IPS-15b (cell line): ENCODE data around the gene GNPTAB.

Experiments used
- H3K27me3 ChIP-seq: one replicate; pipeline ENCODE4 v1.6.1; 2013; ENCODE audit warnings: low read length; ENCODE audit not compliant: control insufficient read depth, insufficient read depth
- H3K36me3 ChIP-seq: one replicate; pipeline ENCODE4 v1.6.1; 2013; ENCODE audit warnings: low read length; ENCODE audit not compliant: control insufficient read depth, insufficient read depth
- H3K4me1 ChIP-seq: one replicate; pipeline ENCODE4 v1.6.1; 2013; ENCODE audit warnings: mild to moderate bottlenecking, low read length; ENCODE audit not compliant: control insufficient read depth, insufficient read depth
- H3K4me3 ChIP-seq: one replicate; pipeline ENCODE4 v1.5.1; 2013; ENCODE audit warnings: low read depth, low read length
- H3K9ac ChIP-seq: one replicate; pipeline ENCODE4 v1.6.1; 2013; ENCODE audit warnings: low read depth, mild to moderate bottlenecking, low read length
- H3K9me3 ChIP-seq: one replicate; pipeline ENCODE4 v1.6.1; 2013; ENCODE audit warnings: mild to moderate bottlenecking, low read length; ENCODE audit not compliant: control insufficient read depth, insufficient read depth

Gene GNPTAB

DNA sequence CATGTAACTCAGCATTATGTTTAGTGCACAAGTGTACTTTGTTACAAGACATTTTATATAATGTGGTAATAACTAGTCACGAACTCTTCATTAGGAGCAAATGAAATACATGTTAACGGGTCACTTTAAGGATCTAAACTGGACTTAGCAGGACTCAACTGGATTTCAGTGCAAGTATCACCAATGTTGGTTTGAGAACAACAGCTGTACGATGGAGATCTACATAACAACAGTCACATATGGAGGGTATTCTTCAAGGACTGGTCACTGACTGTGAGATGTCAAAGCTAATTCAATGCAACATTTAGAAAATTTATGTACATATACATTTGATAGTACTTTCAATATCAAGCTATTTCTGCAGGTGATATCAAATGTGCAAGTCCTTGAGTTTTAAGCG lies 69.0 kb downstream of the GNPTAB start:
- peaks cover 4% of the 10 kb centered on the region for H3K4me1 ChIP-seq
- H3K9ac ChIP-seq = no peak overlapping the region
- H3K9me3 ChIP-seq = no peaks in the 10 kb centered on the region
- no peak overlapping the region for H3K4me3 ChIP-seq
- H3K36me3 ChIP-seq = peaks cover 8% of the 10 kb centered on the region
- no peaks in the 10 kb centered on the region for H3K27me3 ChIP-seq

GRCh38 chr12:101761350-101761749 lies 69.4 kb downstream of the GNPTAB start:
- Histone ChIP-seq H3K27me3 (no peaks in the 10 kb centered on the region), H3K4me1 (peaks cover 4% of the 10 kb centered on the region), H3K4me3 (no peak overlapping the region), H3K9me3 (no peaks in the 10 kb centered on the region), H3K9ac (no peak overlapping the region), H3K36me3 (peaks cover 8% of the 10 kb centered on the region)

GRCh38 chr12:101759396-101760047 lies 71.2 kb downstream of the GNPTAB start:
- Histone ChIP-seq H3K4me3 (no peak overlapping the region), H3K9me3 (no peaks in the 10 kb centered on the region), H3K36me3 (peaks cover 8% of the 10 kb centered on the region), H3K27me3 (no peaks in the 10 kb centered on the region), H3K9ac (no peak overlapping the region), H3K4me1 (peaks cover 4% of the 10 kb centered on the region)

GRCh38 chr12:101750152-101750551 lies 80.6 kb downstream of the GNPTAB start:
- H3K9ac ChIP-seq = no peak overlapping the region
- no peaks in the 10 kb centered on the region for H3K27me3 ChIP-seq
- no peak overlapping the region for H3K4me3 ChIP-seq
- H3K9me3 ChIP-seq = no peaks in the 10 kb centered on the region
- H3K36me3 ChIP-seq = peaks cover 9% of the 10 kb centered on the region
- H3K4me1 ChIP-seq = peaks cover 6% of the 10 kb centered on the region

GRCh38 chr12:101749657-101750056 lies 81.1 kb downstream of the GNPTAB start:
- Histone ChIP-seq H3K36me3 (peaks cover 9% of the 10 kb centered on the region), H3K4me1 (peaks cover 6% of the 10 kb centered on the region), H3K4me3 (no peak overlapping the region), H3K9me3 (no peaks in the 10 kb centered on the region), H3K9ac (no peak overlapping the region), H3K27me3 (no peaks in the 10 kb centered on the region)

- H3K9me3 ChIP-seq = no peaks in the 10 kb centered on the region
- H3K36me3 ChIP-seq = peaks cover 11% of the 10 kb centered on the region
- peaks cover 6% of the 10 kb centered on the region for H3K4me1 ChIP-seq
- no peak overlapping the region for H3K9ac ChIP-seq
- H3K4me3 ChIP-seq = no peak overlapping the region
- no peaks in the 10 kb centered on the region for H3K27me3 ChIP-seq
Measured at GRCh38 chr12:101748907-101749306, 81.9 kb downstream of the GNPTAB start.

DNA sequence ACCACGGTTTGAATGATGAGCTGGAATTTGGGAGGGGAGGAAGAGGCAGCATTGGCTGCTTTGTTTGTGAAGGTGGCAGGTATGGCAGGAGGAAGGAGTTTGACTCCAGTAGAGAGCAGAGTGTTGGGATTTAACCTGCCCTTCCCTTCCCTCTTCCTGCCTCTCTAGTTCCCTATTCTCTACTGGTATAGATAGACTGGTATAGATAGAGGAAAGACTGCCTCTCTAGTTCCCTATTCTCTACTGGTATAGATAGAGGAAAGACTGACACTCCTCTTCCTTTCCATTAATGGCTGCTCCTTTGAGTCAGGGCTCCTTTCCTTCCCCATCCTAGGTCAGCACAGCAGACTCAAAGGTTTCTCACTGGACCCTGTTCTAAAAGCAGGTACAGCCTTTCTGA lies 83.1 kb downstream of the GNPTAB start:
- Histone ChIP-seq H3K4me1 (peaks cover 6% of the 10 kb centered on the region), H3K27me3 (no peaks in the 10 kb centered on the region), H3K36me3 (peaks cover 9% of the 10 kb centered on the region), H3K9ac (no peak overlapping the region), H3K4me3 (no peak overlapping the region), H3K9me3 (no peaks in the 10 kb centered on the region)

- no peak overlapping the region for H3K4me3 ChIP-seq
- H3K9ac ChIP-seq = no peak overlapping the region
- H3K27me3 ChIP-seq = no peaks in the 10 kb centered on the region
- H3K9me3 ChIP-seq = no peaks in the 10 kb centered on the region
- H3K36me3 ChIP-seq = peaks cover 9% of the 10 kb centered on the region
- peaks cover 6% of the 10 kb centered on the region for H3K4me1 ChIP-seq
Measured at GRCh38 chr12:101746661-101747060, 84.1 kb downstream of the GNPTAB start.

- no peaks in the 10 kb centered on the region for H3K27me3 ChIP-seq
- no peak overlapping the region for H3K4me3 ChIP-seq
- peaks cover 9% of the 10 kb centered on the region for H3K36me3 ChIP-seq
- no peaks in the 10 kb centered on the region for H3K9me3 ChIP-seq
- H3K4me1 ChIP-seq = peaks cover 6% of the 10 kb centered on the region
- no peak overlapping the region for H3K9ac ChIP-seq
Measured at GRCh38 chr12:101746196-101746595, 84.6 kb downstream of the GNPTAB start.

DNA sequence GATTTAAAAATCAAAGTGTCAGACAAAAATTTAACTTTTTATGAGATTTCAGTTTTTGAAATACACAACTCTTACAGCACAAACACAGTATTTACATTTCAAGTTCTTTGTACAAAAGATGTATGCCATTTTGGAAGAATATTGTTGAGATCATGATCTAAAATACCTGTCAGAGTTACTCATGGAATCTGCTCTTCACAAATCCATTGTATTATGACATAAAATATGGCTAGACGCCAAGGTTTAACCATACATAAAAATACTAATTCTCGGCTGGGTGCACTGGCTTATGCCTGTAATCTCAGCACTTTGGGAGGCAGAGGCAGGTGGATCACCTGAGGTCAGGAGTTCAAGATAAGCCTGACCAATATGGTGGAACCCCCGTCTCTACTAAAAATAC lies 85.3 kb downstream of the GNPTAB start:
- no peaks in the 10 kb centered on the region for H3K9me3 ChIP-seq
- no peaks in the 10 kb centered on the region for H3K27me3 ChIP-seq
- peaks cover 9% of the 10 kb centered on the region for H3K36me3 ChIP-seq
- no peak overlapping the region for H3K4me3 ChIP-seq
- peaks cover 6% of the 10 kb centered on the region for H3K4me1 ChIP-seq
- no peak overlapping the region for H3K9ac ChIP-seq

DNA sequence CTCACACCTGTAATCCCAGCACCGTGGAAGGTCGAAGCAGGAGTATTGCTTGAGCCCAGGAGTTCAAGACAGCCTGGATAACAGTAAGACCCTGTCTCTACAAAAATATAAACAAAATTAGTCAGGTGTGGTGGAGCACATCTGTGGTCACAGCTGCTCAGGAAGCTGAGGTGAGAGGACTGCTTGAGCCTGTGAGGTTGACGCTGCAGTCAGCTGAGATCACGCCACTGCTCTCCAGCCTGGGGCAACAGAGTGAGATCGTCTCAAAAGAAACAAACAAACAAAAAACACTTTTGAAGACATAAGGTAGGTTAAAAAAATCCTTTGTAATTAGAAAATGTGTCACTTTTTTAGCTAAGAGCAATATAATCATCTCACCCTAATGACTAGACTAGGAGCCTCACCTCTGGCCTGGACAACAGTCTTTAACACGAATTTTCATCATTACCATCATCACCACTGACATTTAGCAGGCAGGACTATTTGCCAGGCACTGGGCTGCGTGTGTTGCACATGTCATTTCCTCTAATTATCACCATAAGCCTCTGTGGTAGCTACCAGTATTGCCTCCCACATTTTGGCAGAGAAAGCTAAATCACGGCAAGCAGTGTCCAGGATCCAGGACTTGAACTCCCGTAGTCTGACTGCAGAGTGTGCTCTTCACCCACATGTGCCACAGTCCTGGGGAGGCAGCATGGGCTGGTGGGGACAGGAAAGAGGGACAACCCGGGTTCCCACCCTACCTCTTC lies 86.9 kb downstream of the GNPTAB start:
- Histone ChIP-seq H3K4me1 (no peaks in the 10 kb centered on the region), H3K9ac (no peak overlapping the region), H3K27me3 (no peaks in the 10 kb centered on the region), H3K36me3 (peaks cover 3% of the 10 kb centered on the region), H3K9me3 (no peaks in the 10 kb centered on the region), H3K4me3 (no peak overlapping the region)

GRCh38 chr12:101743242-101743641 lies 87.5 kb downstream of the GNPTAB start:
- peaks cover 3% of the 10 kb centered on the region for H3K36me3 ChIP-seq
- no peaks in the 10 kb centered on the region for H3K27me3 ChIP-seq
- no peak overlapping the region for H3K4me3 ChIP-seq
- no peaks in the 10 kb centered on the region for H3K9me3 ChIP-seq
- no peak overlapping the region for H3K9ac ChIP-seq
- H3K4me1 ChIP-seq = no peaks in the 10 kb centered on the region
